ENCODE measurements around the gene LRMDA.

- TF ChIP-seq CTCF (IDR thresholded peaks at IDR 0.05) (no peak), EZH2 (IDR thresholded peaks at IDR 0.05) (no peak), EZH2phosphoT487 (IDR thresholded peaks at IDR 0.05) (no peak)
Observed at GRCh38 chr10:76268530-76268929, 837.1 kb downstream of the LRMDA start.

Data from neural progenitor cell (in vitro differentiated cells).